Liver (tissue), 3 donors: ENCODE results near the gene PLEKHA5.

ENCODE experiments used
- FOXA1 ChIP-seq: IDR thresholded peaks from 2 replicates; pipeline ENCODE4 v1.6.1; 2016; ENCODE audit warnings: antibody characterized with exemption
- RAD21 ChIP-seq, 2 donors: IDR thresholded peaks; 2 replicates each; pipeline ENCODE4 v1.6.1; 2016; ENCODE audit warnings: antibody characterized with exemption in 2 of 2, mild to moderate bottlenecking in 2 of 2
- RXRA ChIP-seq, 2 donors: IDR thresholded peaks; 2 replicates each; pipeline ENCODE4 v1.6.1; 2017 to 2018; ENCODE audit warnings: antibody characterized with exemption in 2 of 2, mild to moderate bottlenecking in 1 of 2
- TAF1 ChIP-seq: conservative IDR thresholded peaks from 2 replicates; pipeline ENCODE4 v1.6.1; 2016; ENCODE audit warnings: antibody characterized with exemption, mild to moderate bottlenecking
- TF ChIP-seq, protein P1 (sequence below): IDR thresholded peaks from 2 replicates; pipeline ENCODE4 v1.6.1; 2016; ENCODE audit warnings: antibody characterized with exemption, mild to moderate bottlenecking
- TF ChIP-seq, protein P2 (sequence below): fragments of 150-350 bp; IDR thresholded peaks from 2 replicates; pipeline ENCODE4 v1.5.1; 2017; ENCODE audit warnings: improper control_type of control experiment, low read depth, low read length; ENCODE audit not compliant: missing input control
- TF ChIP-seq, protein P3 (sequence below): IDR thresholded peaks from 2 replicates; pipeline ENCODE4 v1.6.1; 2016; ENCODE audit warnings: antibody characterized with exemption
- donor health status: healthy.
- donor health status: healthy.

GRCh38 chr12:19148860-19149259 is 19.3 kb downstream of the PLEKHA5 start:
- TF ChIP-seq, protein P1, sequence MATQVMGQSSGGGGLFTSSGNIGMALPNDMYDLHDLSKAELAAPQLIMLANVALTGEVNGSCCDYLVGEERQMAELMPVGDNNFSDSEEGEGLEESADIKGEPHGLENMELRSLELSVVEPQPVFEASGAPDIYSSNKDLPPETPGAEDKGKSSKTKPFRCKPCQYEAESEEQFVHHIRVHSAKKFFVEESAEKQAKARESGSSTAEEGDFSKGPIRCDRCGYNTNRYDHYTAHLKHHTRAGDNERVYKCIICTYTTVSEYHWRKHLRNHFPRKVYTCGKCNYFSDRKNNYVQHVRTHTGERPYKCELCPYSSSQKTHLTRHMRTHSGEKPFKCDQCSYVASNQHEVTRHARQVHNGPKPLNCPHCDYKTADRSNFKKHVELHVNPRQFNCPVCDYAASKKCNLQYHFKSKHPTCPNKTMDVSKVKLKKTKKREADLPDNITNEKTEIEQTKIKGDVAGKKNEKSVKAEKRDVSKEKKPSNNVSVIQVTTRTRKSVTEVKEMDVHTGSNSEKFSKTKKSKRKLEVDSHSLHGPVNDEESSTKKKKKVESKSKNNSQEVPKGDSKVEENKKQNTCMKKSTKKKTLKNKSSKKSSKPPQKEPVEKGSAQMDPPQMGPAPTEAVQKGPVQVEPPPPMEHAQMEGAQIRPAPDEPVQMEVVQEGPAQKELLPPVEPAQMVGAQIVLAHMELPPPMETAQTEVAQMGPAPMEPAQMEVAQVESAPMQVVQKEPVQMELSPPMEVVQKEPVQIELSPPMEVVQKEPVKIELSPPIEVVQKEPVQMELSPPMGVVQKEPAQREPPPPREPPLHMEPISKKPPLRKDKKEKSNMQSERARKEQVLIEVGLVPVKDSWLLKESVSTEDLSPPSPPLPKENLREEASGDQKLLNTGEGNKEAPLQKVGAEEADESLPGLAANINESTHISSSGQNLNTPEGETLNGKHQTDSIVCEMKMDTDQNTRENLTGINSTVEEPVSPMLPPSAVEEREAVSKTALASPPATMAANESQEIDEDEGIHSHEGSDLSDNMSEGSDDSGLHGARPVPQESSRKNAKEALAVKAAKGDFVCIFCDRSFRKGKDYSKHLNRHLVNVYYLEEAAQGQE: no peak
- no peak for TF ChIP-seq FOXA1
- TF ChIP-seq, protein P2, sequence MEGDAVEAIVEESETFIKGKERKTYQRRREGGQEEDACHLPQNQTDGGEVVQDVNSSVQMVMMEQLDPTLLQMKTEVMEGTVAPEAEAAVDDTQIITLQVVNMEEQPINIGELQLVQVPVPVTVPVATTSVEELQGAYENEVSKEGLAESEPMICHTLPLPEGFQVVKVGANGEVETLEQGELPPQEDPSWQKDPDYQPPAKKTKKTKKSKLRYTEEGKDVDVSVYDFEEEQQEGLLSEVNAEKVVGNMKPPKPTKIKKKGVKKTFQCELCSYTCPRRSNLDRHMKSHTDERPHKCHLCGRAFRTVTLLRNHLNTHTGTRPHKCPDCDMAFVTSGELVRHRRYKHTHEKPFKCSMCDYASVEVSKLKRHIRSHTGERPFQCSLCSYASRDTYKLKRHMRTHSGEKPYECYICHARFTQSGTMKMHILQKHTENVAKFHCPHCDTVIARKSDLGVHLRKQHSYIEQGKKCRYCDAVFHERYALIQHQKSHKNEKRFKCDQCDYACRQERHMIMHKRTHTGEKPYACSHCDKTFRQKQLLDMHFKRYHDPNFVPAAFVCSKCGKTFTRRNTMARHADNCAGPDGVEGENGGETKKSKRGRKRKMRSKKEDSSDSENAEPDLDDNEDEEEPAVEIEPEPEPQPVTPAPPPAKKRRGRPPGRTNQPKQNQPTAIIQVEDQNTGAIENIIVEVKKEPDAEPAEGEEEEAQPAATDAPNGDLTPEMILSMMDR: no peak
- TF ChIP-seq, protein P3, sequence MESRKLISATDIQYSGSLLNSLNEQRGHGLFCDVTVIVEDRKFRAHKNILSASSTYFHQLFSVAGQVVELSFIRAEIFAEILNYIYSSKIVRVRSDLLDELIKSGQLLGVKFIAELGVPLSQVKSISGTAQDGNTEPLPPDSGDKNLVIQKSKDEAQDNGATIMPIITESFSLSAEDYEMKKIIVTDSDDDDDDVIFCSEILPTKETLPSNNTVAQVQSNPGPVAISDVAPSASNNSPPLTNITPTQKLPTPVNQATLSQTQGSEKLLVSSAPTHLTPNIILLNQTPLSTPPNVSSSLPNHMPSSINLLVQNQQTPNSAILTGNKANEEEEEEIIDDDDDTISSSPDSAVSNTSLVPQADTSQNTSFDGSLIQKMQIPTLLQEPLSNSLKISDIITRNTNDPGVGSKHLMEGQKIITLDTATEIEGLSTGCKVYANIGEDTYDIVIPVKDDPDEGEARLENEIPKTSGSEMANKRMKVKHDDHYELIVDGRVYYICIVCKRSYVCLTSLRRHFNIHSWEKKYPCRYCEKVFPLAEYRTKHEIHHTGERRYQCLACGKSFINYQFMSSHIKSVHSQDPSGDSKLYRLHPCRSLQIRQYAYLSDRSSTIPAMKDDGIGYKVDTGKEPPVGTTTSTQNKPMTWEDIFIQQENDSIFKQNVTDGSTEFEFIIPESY: no peak
- no peak for TF ChIP-seq TAF1
- no peak for TF ChIP-seq RXRA (IDR thresholded peaks at IDR 0.05)
- no peak for TF ChIP-seq RAD21 (IDR thresholded peaks at IDR 0.05)
